ENCODE results near the gene AQP3. TPM values are rescaled to one million over a fixed set of nuclear protein-coding genes. Genes with fewer than 3 reads are reported as not detected.
A peak's percentile ranks its signal among the peaks of the same experiment; 100 is the strongest.
"Not testable (repeated sequence)": the region's sequence is repeated elsewhere in the genome, so short reads cannot be mapped to it uniquely, and the experiment has no call there.

The AQP3 gene
- polyA plus RNA-seq (ENCODE audit: insufficient read length in 10 of 10) = 10 to 100 TPM in 3 of 10 donors, 1 to 10 TPM in 7; 4.9 to 26.8 (median 5.7) TPM
- long read RNA-seq, donor 1, transcript AQP3-201 (6 exons, 1,871 nt) = major isoform, 7 of 8 reads
- long read RNA-seq, donor 1, partial matches to known transcripts = 0 of 8 reads
- long read RNA-seq, donor 1, other reads (novel, unspliced or antisense) = 0 of 8 reads
- long read RNA-seq, donor 2, partial matches to known transcripts = 0 of 3 reads
- long read RNA-seq, donor 2, other reads (novel, unspliced or antisense) = 0 of 3 reads
- long read RNA-seq, donor 3 = 0 reads
- long read RNA-seq, donor 4, partial matches to known transcripts = 0 of 3 reads
- long read RNA-seq, donor 4, other reads (novel, unspliced or antisense) = 0 of 3 reads
- long read RNA-seq, donor 5, partial matches to known transcripts = 0 of 1 reads
- long read RNA-seq, donor 5, other reads (novel, unspliced or antisense) = 0 of 1 reads
- long read RNA-seq, donor 6, transcript AQP3-201 (6 exons, 1,871 nt) = major isoform, 8 of 8 reads
- long read RNA-seq, donor 6, partial matches to known transcripts = 0 of 8 reads
- long read RNA-seq, donor 6, other reads (novel, unspliced or antisense) = 0 of 8 reads
- long read RNA-seq, donor 7 = 0 reads
- long read RNA-seq, donor 8, partial matches to known transcripts = 0 of 6 reads
- long read RNA-seq, donor 8, other reads (novel, unspliced or antisense) = 0 of 6 reads
- long read RNA-seq, donor 9, partial matches to known transcripts = 0 of 2 reads
- long read RNA-seq, donor 9, other reads (novel, unspliced or antisense) = 0 of 2 reads

GRCh38 chr9:33446946-33447798 is at the start of gene AQP3:
Gene AQP3, minus strand, starts transcription at chr9:33447593. Its CDS starts 63 bp downstream, at chr9:33447530.
- peak; percentile 47 to 77 (median 50) for DNase-seq

- not testable (repeated sequence) for DNase-seq
Measured at GRCh38 chr9:33493819-33494218, 46.4 kb upstream of the AQP3 start.

DNA sequence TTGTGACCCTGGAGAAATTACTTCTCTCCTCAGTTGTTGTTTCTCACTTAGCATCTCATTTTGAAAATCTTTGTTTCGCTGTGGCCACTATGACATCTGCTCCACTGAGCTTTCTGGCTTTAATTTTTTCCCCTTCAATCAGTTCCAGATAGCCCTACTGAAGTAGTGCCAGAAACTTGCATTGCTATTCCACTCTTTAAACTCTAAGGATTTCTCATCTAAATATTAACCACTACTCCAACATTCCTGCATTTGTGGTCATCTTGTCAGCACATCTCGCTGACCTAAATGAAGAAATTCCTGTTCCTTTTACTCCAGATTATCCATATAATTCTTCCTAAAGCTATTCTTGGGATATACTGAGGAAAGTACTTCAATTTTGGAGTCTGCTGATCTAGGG is 41.7 kb upstream of the AQP3 start:
- peak; percentile 15 to 48 (median 31) for DNase-seq

DNA sequence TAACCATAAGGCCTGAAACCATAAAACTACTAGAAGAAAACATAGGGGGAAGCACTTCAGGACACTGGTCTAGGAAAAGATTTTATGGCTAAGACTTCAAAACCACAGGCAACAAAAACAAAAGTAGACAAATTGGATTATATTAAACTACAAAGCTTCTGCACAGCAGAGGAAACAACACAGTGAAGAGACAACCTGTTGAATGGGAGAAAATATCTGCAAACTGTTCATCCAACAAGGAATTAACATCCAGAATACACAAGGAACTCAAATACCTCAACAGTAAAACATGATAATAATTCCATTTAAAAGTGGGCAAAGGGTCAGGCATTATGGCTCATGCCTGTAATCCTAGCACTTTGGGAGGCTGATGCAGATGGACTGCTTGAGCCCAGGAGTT is 37.9 kb upstream of the AQP3 start:
- DNase-seq = not testable (repeated sequence)

- no peak for DNase-seq
Measured at GRCh38 chr9:33480976-33481375, 33.6 kb upstream of the AQP3 start.

DNA sequence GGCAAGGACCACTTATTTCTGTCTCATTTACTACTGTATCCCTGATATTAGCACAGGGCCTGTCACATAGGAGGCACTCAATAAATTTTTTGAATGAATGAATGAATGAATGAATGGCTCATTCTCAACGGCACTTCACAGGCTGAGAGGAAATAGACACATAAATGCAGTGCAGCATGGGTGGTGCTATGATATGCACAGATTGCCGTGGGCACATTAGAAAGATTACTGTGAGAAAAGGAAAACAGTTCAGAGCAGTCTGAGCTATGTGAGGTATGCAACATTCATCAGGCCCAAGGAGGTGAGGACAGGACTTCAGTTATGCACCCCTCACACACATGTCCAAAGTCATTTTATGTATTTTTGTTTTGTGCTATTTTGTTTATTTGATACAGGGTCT is 32.7 kb upstream of the AQP3 start:
- no peak for DNase-seq

- DNase-seq = no peak
Measured at GRCh38 chr9:33476503-33476902, 29.1 kb upstream of the AQP3 start.

DNA sequence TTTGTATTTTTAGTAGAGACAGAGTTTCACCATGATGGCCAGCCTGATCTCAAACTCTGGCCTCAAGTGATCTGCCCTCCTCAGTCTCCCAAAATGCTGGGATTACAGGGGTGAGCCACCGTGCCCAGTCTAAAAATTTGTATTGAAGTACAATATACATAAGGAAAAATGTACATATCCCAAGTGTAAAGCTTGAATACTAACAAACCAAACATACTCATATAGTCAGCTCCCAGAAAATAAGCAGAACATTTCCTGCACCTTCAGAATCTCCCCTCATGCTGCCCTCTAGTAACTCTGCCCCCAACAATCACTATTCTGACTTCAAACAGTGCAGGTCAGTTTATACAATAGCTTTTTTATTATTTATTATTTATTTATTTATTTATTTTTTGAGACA is 28.0 kb upstream of the AQP3 start:
- no peak for DNase-seq

- DNase-seq = peak; percentile 99 to 100 (median 100)
Measured at GRCh38 chr9:33473643-33474352, 26.4 kb upstream of the AQP3 start, which contains the start of gene NOL6. Gene NOL6, minus strand, starts transcription at chr9:33473924. Its CDS starts 82 bp downstream, at chr9:33473842.

- DNase-seq = no peak
Measured at GRCh38 chr9:33472881-33473615, 25.7 kb upstream of the AQP3 start.

GRCh38 chr9:33472171-33472880 is 24.9 kb upstream of the AQP3 start:
- no peak for DNase-seq

DNA sequence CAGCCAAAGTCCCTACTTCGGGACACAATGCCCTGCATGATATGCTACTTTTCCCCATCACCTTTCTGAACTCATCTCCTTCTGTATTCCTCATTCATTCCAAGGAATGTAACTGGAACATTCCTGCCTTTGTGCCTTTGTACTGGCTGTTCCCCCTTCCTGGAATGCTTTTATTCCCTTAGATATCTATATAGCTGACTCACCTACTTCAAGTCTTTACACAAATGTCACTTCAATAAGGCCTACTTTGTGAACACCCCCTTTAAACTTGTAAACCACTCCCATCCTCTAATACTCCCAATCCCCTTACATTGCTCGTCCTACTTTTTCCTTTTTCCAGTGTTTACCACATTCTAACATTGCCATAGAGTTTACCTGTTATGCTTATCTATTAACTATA is 24.0 kb upstream of the AQP3 start:
- no peak for DNase-seq

DNA sequence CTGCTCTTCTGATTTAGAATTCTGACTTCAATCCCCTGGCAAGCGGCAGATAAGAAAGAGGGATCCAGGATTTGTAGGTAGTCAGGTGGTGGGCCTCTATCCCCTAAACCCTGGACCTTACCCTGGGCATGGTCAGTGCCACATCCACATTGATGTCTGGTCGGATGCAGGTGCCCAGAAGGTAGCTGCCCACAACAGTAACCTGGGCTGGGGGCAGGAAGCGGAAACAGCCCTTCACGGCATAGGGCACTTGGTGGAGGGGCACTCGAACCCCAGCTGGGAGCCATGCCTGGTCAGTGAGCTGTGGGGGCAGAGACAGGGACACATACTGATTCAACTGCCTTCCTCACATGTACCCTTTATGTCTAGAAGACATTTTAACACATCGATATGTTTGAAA is 22.5 kb upstream of the AQP3 start:
- DNase-seq = no peak

DNA sequence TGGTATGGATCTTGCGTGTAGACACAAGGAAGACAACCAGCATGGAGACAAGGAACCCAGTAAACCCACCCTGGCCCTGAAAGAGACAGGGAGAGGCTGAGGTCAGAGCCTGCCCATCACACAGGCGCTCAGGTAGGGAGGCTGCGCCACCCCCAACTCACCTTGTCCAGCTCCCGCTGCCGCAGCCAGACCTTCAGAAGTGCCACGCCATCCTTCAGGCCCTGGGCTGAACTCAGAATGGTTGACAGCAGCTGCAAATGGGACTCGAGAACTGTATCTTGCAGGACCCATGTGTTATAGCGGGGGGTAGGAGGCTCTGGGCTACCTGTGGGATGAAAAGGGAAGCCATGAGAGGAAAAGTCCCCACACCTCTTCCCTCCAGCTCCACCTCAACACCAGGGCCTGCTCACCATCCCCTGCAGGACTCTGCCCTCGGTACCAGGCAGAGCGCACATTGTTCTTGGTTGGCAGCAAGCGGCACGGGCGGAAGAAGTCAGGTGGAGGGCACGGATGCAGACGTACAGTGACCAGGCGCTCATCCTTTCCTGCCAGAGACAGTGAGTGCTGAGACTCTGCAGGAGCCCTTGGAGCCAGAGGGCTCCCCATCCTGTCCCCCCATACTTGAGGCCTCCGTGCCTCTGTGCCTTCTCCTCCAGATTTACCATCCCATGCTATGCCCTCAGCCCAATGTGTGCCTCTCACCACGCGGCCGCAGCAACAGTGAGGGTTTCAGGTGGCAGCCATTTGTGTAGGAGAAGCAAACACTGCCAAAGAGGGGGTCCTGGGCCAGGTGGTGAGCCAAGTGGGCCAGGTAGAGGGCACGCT is 21.6 kb upstream of the AQP3 start:
- no peak for DNase-seq

DNA sequence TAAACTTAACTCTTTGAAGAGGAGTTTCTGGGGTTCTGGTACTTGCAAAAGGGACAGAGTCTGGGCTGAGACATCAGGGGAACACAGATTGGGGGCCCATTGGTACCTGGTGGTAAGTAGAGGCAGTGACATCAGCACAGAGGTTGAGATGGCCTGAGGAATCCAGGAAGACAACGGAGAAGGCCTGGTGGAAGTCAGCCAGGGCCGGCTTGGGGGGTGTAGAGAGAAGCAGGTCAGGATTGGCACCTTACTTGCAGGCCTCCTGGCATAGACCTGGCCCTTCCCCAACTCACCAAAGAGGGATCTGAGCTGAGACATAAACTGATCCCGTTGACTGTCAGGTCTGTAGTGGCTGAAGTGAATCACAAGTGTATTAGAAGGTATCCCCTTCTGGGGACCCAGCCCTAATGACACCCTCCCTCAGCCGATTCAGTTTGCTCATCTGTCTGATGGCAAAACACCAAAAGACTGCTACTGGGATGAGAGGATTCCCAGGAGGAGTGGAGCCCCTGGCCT is 20.9 kb upstream of the AQP3 start:
- no peak for DNase-seq

DNA sequence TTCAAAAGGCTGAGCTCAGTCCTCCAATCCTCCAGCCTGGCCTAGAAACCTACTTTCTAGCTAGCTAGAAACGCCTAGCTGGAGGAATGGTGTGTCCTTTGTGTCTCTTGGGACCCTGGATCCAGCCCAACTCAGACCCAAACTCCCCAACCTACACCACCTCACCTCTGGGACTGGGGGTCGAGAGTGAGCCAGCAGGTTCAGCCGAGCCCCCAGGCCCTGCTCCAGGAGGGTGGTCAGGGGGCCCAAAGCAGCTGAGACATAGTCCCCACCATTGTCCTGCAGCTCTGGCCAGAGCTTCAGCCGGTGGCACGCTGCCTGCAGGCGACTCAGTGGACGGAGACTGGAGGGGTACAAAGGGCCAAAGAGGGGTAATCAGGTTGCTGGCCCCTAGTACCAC is 20.1 kb upstream of the AQP3 start:
- no peak for DNase-seq

DNA sequence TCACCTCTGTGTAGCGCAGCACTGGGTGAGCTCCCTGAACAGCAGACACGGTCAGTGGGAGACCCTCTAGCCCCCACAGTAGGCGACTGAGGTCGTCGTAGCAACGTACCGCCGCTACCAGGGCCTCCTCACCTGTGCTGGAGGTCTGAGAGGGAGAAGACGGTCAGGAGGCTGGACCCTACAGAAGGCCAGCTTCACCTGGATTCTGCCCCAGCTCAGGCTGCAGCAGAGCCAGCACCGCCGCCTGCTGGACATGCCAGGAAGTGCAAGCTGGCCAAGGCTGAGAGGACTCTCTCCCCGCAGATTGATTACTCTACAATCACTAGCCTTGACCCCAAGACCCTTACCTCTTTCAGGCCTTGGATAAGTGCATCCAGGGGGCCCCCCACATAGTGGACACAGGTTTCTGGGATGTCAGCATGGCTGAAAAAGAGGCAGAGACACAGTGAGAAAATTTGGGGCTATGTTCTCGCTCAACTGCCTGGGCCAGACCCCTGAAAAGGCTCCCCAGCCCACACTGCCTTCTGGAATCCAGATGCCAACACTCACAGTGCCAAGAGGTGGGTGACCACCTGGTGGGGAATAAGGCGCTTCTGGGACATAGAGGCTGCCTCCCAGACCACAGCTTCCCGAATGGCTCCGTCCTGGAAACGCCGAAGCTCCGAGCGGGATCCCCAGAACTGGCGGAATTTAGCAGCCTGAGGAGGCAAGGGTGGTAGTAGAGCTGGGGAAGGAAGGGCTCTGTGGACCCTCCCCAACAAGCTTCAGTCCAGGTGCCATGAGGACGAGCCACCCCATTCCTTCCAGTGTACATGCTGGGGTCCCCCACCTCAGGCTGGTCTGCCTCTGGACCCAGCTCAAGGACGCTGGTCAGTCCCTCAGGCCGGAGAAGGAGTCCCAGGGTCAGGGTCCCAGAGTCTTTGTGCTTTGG is 19.4 kb upstream of the AQP3 start:
- peak in 2 of 3 donors; percentile 40 to 51 for DNase-seq

All from muscle of back (tissue), 13 donors.